ENCODE results near the gene DAPL1.

DAPL1 gene

GRCh38 chr2:158795195-158795924, at the start of gene DAPL1:
Gene DAPL1 (plus strand): TSS chr2:158795317. CDS start chr2:158795373, 56 bp downstream.
- DNase-seq, result peak; percentile 19

GRCh38 chr2:158745866-158746382, 49.2 kb upstream of the DAPL1 start:
- DNase-seq, result no peak

GRCh38 chr2:158746488-158746887, 48.6 kb upstream of the DAPL1 start:
- DNase-seq, result no peak

- no peak for DNase-seq
Measured at GRCh38 chr2:158747281-158747680, 47.8 kb upstream of the DAPL1 start.

- no peak for DNase-seq
Measured at GRCh38 chr2:158748926-158749590, 46.1 kb upstream of the DAPL1 start.

GRCh38 chr2:158750458-158751125, 44.5 kb upstream of the DAPL1 start:
- no peak for DNase-seq

GRCh38 chr2:158753641-158754611, 41.2 kb upstream of the DAPL1 start:
- peak; percentile 79 for DNase-seq

GRCh38 chr2:158755310-158756087, 39.6 kb upstream of the DAPL1 start:
- peak; percentile 22 for DNase-seq

- no peak for DNase-seq
Measured at GRCh38 chr2:158756331-158756730, 38.8 kb upstream of the DAPL1 start.

- no peak for DNase-seq
Measured at GRCh38 chr2:158756976-158757375, 38.1 kb upstream of the DAPL1 start.

- DNase-seq, result no peak
Measured at GRCh38 chr2:158760887-158761286, 34.2 kb upstream of the DAPL1 start.

- peak; percentile 51 for DNase-seq
Measured at GRCh38 chr2:158761621-158762020, 33.5 kb upstream of the DAPL1 start.

- peak; percentile 20 for DNase-seq
Measured at GRCh38 chr2:158762336-158762735, 32.8 kb upstream of the DAPL1 start.

- no peak for DNase-seq
Measured at GRCh38 chr2:158766524-158766923, 28.6 kb upstream of the DAPL1 start.

- no peak for DNase-seq
Measured at GRCh38 chr2:158772306-158773078, 22.6 kb upstream of the DAPL1 start.

GRCh38 chr2:158773121-158773520, 22.0 kb upstream of the DAPL1 start:
- no peak for DNase-seq

GRCh38 chr2:158774681-158775080, 20.4 kb upstream of the DAPL1 start:
- DNase-seq, result no peak

GRCh38 chr2:158775273-158776027, 19.7 kb upstream of the DAPL1 start:
- no peak for DNase-seq

- no peak for DNase-seq
Measured at GRCh38 chr2:158776231-158776630, 18.9 kb upstream of the DAPL1 start.

- DNase-seq, result no peak
Measured at GRCh38 chr2:158777077-158777476, 18.0 kb upstream of the DAPL1 start.
